ENCODE results near the gene RER1. TPM values are rescaled to one million over a fixed set of nuclear protein-coding genes. Genes with fewer than 3 reads are reported as not detected.
A peak's percentile ranks its signal among the peaks of the same experiment; 100 is the strongest.

RER1 gene, protein sequence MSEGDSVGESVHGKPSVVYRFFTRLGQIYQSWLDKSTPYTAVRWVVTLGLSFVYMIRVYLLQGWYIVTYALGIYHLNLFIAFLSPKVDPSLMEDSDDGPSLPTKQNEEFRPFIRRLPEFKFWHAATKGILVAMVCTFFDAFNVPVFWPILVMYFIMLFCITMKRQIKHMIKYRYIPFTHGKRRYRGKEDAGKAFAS
- total RNA-seq (2014; rRNA removed; shearing (Covaris generic)), result 60.1 and 66.2 TPM in 2 replicates

DNA sequence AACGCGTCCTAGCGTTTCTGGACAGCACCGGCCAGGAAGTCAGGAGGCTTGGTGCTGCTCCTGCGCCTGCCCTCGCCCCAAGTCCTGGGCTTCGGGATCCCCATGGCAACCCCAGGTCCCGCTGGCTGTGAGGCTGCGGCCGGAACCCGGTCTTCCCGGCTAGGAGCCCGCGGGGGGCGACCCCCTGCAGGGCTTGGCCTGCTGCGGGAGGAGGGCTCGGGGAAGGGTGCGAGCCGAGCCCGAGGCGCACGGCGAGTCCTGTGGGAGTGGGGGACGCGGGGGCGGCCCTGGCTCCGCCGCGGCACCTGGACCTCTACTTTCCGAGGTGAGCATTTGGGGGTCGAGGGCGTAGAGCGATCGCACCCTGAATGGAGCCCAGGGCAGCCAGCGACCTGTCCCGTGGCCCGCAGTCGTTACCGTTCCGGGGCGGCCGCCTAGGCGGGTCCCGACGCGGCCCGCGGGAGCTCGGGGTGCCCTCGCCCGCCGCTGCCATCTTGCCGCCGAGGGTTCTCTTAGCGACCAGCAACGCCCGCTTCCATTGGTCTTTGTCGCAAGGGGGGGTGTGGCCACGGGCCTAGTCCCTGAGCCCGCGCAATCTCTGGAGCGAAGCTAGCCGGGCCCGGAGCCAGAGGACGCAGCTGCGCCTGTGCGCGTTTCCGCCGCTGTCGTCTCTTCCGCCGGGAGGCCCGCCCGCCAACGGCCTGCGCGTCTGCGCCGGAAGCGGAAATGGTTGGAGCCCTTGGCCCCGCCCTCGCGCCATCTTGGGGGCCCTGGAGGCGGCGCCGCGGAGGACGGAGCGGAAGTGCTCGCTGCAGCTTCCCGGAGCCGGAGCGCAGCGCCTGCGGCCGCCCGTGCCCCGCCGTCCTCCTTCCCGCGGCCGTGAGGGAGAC lies at the start of gene RER1, which contains the start of gene MORN1:
TSS of gene RER1 (plus strand) at position 801 of the 890 bp plus-strand sequence. CDS start 3,950 bp downstream, outside the sequence.
TSS of gene MORN1 (minus strand) at position 514 of the 890 bp plus-strand sequence. CDS start at position 493, 21 bp downstream.
- DNase-seq (ENCODE audit: low spot score), result peak; percentile 98

DNA sequence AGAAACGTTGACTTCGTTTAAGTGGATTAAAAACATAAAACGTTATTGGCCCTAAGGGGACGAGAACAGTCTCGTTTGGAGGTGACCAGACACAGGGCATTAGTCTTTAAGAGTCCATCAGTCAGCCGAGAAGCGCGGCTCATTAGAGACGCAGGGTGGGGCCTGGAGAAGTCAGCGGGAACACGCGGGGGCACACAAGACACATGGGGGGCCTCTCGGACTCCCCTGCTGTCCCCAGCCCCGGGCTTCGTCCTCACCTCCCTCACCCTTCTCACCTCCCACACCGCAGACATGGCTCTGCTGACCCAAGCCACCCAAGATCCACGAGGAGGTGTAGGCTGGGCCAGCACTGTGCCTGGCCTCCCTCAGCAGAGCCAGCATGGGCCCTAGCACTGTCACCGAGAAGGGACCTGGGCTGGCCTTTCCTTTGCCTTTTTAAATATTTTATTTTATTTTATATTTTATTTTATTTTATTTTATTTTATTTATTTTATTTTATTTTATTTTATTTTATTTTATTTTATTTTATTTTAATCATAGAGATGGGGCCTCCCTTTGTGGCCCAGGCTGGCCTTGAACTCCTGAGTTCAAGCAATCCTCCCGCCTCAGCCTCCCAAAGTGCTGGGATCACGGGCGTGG lies 49.1 kb upstream of the RER1 start:
- DNase-seq (ENCODE audit: low spot score), result no peak

DNA sequence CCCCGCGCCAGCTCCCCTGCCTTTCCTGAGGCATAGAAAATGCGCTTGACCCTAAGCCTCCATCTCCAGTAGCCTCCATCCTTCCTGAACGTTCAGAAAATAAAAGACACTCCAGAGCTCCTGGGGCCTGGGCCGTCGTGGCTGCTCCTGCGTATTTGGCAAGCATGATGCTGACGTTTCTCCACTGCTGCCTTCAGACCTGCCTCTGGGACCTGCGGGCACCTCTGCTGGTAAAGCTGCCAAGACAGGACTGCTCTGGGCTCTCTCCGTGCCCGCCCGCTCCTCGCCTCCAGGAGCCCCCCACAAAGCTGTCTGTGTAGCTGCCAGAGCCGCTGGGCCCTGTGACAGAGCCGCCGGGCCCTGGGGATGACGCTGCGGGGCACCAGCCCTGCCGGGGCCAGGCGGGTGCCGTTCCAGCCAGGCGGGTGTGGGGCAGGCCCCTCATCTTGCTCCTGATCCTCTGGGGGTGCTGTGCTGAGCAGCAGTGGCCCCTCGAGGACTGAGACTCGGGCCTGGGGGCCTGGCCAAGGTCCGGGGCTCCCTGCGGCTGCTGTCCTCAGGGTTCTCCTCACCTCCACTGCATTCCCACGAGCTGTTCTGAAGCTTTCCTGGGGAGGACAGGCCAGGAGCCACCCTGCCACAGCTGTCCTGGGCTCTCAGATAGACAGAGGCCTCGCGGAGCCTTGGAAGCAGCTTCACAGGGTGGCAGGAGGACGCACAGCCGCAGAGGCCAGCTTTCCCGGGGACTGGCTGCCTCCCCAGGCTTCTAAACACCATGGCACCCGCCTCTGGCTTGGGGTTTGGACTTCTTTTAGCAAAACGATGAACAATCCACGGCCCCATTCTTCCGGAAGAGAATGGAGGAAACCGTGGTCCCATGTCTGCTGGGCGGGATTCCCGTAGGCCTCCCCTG lies 48.4 kb upstream of the RER1 start:
- DNase-seq (ENCODE audit: low spot score), result no peak

DNA sequence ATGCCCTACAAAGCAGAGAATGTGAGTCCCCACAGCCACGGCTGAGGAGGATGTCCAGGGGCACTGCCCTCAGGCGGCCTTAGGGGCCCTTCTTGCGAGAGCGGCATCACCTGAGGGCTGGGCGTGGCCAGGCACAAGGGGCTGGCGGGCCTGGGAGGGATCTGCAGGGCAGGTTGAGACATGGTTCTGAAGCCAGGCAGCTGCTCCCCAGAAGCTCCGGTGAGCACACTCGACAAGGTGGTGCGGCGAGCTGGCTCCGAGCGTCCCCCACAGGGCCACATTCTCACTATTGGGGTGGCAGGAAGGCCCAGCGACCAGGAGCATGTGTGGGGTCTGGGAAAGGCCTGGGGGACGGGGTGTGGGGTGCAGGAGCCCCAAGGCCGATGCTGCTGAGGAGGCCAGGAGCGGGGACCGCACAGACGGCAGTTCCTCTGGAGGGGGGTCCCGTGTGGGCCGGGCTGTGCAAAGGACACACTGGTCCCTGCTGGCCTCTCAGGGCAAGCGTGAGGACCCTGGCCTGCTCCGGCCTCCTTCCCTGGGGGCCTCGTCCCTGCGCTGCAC lies 47.4 kb upstream of the RER1 start:
- no peak for DNase-seq (ENCODE audit: low spot score)

DNA sequence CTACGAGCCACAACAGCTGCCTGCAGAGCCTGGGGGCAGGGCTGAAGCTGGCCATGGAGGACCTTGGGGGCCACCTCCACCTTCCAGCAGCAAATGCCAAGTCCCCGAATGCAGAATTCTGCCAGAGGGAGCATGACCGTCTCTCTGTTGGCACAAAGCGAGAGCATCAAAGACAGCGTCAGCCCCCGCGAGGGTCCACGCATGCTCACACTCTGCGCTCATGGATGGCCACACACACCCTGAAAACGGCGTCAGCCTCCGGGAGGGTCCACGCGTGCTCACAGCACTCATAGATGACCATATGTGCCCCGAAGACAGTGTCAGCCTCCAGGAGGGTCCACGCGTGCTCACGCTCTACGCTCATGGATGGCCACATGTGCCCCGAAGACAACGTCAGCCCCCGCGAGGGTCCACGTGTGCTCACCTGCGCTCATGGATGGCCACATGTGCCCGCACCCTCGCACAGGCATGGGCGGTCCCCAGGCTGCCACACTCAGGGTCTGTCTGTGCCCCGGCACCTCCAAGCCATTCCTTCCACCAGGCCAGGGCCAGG lies 46.8 kb upstream of the RER1 start:
- DNase-seq (ENCODE audit: low spot score), result no peak

DNA sequence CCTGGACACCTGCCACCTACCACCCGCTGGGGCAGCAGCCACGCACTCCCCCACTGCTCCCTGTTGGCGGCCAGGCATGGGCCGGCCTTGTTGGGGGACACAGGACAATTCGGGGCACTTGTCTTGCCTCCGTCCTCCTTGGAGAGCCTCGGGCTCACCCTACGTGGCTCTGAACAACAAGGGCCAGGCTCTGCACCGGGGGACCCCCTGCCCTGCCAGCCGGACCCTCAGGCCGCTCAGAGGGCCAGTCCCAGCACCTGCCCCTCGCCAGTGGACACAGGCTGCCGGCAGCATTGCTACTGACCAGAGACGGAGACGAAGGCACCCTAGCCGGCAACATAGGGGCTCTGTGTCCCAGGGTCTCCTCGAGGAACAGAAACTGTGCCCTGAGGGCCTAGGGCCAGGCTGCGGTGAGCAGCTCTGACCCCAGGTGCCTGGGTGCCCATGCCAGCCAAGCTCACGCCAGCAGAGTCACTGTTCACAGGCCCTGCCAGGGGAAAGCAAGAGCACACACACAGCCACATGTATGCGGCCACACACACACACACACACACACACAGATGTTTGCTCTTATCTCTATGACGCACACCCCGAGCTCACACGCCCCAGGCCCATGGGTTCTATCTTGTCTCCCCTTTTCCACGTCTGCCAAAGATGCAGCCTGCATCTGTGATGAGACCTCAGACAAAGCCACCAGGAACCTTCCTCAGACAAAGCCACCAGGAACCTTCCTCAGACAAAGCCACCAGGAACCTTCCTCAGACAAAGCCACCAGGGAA lies 46.2 kb upstream of the RER1 start:
- DNase-seq (ENCODE audit: low spot score), result no peak

DNA sequence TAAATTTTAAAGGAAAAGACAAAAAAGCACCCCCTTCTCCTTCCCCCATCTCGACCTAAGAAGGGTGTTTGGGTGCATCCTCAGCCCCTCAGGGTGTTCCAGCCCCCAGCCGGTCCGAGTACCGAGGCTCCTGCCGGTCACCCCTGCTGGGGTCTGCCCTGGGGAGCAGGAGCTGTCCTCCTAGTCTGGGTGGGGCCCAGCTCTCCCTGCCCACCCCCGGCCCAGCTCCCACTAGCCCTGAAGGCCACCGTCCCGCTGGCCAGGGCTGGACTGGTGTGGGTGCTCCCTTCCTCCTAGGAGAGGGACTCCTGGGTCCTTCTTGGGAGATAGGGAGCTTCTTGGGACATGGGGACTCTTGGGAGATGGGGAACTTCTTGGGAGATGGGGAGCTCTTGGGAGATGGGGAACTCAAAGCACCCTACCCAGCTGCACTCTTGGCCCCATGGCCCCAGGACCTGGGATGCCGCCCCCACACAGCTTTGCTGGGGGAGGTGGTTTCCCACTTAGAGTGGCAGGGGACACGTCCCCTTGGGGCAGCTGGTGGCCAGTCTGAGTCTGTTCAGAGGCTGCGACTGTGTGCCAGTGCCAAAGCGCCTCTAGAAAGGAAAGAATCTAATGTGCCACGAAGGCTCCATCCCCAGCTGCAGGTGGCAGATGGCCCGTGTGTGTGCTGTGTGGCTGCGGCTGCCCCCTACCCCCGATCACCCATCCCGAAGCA lies 44.8 kb upstream of the RER1 start:
- no peak for DNase-seq (ENCODE audit: low spot score)

DNA sequence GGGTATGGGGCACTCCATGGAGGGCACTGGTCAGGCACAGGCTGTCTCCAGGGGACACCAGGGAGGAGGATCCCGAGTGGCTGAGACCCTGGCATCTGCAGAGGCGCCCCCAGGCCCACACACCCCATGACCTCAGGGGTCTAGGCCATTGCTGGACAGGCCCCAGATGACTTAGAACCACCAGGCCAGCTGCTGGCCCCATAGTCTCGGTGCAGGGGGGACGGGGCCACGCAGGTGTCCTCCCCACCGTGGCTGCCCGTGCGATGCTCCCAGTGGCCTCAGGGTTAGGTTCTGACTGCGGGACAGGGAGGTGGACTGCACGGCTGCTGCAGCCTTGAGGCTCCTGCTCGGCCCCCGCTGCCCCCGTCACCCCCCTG lies 44.2 kb upstream of the RER1 start:
- no peak for DNase-seq (ENCODE audit: low spot score)

DNA sequence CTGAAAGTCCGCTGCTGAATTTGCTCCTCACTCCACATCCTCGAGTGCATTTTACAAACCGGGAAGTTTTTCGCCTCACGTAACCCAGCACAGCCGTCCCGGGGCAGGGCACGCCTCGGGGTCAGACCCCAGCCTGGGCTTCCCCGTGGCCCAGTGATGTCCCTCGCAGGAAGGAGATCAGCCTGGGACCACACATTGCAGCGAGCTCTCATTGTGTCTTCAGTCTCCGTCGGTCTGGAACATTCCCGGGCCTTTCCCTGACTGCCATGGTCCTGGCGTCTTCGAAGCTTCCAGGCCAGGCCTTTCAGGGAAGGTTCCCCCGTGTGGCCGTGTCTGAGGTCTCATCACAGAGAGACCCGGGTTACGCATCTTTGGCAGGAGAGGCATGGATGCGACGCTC lies 43.7 kb upstream of the RER1 start:
- no peak for DNase-seq (ENCODE audit: low spot score)

DNA sequence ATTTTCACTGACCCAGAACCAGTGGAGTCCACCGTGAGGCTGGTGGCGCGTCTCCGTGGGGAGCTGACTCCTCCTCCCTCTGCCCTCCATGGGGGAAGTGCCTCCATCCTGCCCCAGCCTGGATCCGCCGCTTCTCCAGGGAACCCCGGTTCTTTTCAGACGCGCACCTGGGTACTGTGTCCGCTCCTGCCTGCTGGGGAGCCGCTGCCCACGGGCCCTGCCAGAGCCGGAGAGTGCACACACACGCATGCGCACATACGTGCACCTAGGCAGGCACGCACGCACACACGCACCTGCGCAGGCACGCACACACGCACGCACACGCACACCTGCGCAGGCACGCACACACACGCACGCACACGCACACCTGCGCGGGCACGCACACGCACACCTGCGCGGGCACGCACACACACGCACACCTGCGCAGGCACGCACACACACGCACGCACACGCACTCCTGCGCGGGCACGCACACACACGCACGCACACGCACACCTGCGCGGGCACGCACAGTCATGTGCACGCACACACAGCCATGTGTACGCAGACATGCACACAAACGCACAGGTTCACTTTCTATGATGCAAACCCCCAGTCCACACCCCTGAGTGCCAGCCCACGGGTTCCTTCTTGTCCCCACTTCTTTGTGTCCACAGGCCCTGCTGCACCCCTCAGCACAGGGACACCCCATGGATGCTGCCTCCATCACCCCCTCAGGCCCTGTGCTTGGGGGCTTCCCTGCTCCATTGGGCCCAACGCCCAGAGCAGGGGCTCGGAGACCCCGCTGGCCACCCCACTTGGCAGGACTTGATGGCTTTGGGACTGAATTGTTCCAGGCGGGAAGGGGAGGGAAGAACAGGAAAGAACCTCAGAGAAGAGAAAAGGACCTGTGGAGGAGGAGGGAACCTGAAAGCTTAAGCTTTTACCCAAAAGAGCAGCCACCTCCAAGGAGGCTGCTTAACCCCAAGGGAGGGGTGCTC lies 43.0 kb upstream of the RER1 start:
- no peak for DNase-seq (ENCODE audit: low spot score)

DNA sequence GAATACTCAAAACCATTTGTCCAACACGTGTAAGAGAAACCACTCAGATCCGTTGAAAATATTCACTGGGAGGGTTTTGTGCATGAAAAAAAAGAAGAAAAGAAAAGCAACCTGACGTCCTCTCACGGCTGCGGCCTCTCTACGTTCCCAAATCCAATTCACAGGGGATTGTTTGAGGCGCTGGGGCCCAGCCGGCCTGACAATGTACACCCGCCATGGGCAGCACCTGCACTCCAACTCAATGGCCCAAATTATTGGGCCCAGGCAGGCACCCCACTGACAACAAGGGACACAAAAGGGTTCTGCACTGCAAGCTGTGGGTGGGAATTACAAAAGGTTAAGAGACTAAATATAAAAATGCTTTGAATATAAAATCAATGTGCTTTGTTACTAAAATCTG lies 41.8 kb upstream of the RER1 start:
- DNase-seq (ENCODE audit: low spot score), result no peak

DNA sequence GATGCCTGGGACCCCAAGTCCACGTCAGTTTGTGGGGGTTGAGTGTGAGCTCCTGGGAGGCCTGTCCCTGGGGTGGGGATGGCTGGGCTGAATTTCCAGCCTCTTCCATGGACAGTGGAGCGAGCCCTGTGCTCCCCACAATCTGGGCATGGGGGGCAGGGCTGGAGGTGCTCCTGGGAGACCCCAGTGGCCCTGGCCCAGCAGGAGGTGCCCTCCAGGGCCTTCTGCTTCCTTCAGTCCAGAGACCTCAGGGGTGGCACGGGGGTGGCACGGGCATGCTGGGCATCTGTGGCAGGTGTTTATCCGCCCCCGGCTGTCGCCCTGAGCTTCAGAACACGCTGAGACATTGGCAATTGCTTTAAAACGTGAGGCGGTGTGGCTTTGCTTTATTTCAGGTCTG lies 41.1 kb upstream of the RER1 start:
- DNase-seq (ENCODE audit: low spot score), result no peak

DNA sequence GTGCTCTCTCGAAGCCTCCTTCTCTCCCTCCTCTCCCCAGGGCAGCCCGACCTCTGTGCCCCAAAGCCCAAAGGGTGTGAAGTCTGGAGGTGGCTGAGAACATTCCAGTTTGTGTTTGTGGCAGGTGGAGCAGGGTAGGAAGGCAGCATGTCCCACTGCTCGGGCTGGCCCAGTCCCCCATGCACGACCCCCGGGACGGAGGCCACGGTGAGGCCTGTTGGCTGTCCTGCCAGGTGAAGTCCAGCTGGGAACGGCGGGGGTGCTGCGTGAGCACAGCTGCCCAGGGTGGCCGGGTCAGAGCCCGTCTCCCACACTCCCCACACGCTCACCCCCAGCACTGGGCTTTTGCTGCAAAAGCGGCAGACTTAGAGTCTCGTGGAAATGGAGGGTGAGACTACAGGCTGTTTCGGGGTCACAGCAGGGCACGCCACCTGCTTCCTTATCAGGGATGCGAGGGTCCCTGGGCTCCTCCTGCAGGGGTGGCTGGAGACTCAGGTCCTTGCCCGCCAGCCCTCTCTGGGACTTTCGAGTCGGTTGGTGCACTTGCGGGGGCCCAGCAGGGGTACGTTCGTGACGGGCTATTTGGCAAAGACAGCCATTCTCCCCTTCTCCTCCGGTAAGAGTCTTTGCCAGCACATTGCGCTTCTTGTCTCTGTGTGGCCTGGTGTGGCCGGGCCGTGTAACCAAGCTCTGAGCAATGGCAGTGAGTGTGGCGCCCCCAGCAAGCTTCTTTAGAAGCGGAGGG lies 40.6 kb upstream of the RER1 start:
- DNase-seq (ENCODE audit: low spot score), result no peak

DNA sequence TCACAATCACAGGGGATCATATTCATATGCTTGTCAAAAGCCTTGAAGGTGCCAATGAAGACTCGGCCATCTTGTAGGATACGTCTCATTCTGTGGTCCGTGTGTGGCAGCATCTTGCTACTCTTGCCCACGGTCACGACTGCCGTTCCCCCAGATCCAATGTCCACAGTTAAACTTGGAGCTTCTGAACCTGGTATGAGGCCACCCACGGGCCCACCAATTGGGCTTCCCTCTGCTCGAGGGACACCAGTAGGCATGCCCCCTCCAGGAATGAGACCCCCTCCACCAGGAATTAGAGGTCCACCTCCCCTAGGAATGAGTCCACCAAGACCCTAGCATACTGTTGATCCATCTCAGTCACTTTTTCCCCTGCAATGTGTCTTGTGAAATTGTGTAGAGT lies 39.9 kb upstream of the RER1 start:
- DNase-seq (ENCODE audit: low spot score), result no peak

DNA sequence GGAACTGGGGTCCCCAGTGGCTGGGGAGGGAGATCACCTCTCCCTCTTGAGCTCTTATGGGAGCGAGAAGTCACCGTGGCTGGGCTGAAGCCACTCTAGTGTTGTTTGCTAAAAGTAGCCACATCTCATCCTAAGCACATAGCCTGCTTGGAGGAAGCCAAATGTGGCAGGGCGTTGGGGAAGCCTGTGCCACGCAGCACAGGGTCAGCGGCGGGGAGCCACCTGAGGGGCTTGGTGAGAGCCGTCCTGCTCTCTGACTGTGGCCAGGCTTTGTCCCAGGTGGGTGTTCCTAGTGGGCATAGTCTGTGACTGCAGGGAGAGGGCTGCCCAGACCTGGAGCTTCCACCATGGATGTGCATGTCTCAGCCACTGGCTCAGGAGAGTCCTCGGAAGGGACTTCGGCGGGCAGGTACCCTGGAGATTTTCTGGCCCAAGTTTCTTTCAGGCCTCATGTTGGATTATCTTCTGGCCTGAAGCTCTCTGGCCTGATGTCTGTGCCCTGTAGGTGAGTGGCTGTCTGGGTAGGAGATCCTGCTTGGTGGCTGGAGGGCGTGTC lies 39.2 kb upstream of the RER1 start:
- no peak for DNase-seq (ENCODE audit: low spot score)

DNA sequence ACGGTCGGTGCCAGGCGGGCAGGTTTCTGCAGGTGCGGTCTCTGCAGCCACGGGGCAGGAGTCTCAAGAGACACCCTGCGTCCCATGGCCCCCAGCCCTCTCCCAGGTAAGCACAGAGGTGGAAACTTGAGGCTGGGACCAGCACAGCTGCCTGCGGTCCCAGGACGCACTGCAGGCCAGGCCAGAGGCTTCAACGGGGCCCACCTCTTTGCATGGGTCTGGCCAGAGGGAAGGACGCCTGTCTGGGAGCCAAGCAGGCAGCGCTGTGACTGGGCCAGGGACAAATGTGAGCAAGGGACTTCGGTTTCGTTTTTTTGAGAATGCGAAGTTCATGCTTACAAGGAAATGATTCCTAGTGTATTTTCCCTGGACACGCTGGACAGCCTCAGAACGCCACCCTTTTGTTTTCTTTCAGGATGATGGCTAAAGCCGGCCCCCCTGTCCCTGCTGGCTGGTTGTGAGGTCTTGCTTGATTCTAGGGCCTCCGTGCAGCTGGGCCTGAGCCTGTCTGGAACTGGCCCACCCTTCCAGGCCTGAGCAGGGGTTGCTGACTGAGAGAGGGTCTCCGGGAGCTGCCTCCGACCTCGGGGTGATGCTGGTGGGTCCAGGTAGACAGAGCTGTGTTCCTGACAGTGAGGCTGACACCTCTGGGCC lies 38.6 kb upstream of the RER1 start:
- DNase-seq (ENCODE audit: low spot score), result no peak
